GM12878 (cell line): ENCODE data around the gene RHOT1. TPM values are rescaled to one million over a fixed set of nuclear protein-coding genes. Genes with fewer than 3 reads are reported as not detected.
"Not testable (repeated sequence)": the region's sequence is repeated elsewhere in the genome, so short reads cannot be mapped to it uniquely, and the experiment has no call there.

ENCODE experiments used
- ATAC-seq: fragments of 200-7000 bp; cut with Tn5 transposase; 3 replicates; pipeline ENCODE4 v1.9.1; 2020; ENCODE audit warnings: mild to moderate bottlenecking, moderate library complexity
- BruUV-seq: library from RNA; stranded (reverse); fragments of 400-500 nt; replicated peaks from 2 replicates; lab custom pipeline; 2021; lab: Mats Ljungman, UMichigan
- CTCF ChIA-PET: fragments of 300-600 bp; sonication (Branson Sonifier 250); formaldehyde crosslinking; extraction: SDS; loops from one replicate; lab custom pipeline; 2021; ENCODE audit warnings: inconsistent platforms; lab: Yijun Ruan, JAX
- POLR2A ChIA-PET: fragments of 350-600 bp; formaldehyde crosslinking; extraction: SDS; loops from one replicate; lab custom pipeline; 2021; ENCODE audit warnings: inconsistent platforms; lab: Charles Lee
- RAD21 ChIA-PET: fragments of 300-600 bp; sonication (Branson Sonifier 250); formaldehyde crosslinking; loops from one replicate; lab custom pipeline; 2023; ENCODE audit warnings: antibody characterized with exemption; ENCODE audit not compliant: unreplicated experiment; lab: Charles Lee
- SMC1A ChIA-PET: fragments of 300-600 bp; sonication (Branson Sonifier 250); formaldehyde crosslinking; loops from one replicate; lab custom pipeline; 2023; ENCODE audit not compliant: unreplicated experiment, uncharacterized antibody; lab: Charles Lee
- DNase-seq: peaks from one replicate; pipeline ENCODE4 v3.0.0-alpha.2; 2011; ENCODE audit warnings: low read depth, low spot score
- FAIRE-seq: peaks from 3 replicates; lab custom pipeline; 2011; peaks lifted over from hg19 to GRCh38; lab: Jason Lieb, UNC
- H2AFZ ChIP-seq: 2 replicates; pipeline ENCODE4 v1.6.0; 2011; ENCODE audit warnings: low read depth, low read length, control low read depth; ENCODE audit not compliant: control insufficient read depth
- H3K27ac ChIP-seq: 2 replicates; pipeline ENCODE4 v1.5.1; 2011; ENCODE audit warnings: control low read depth; ENCODE audit not compliant: control insufficient read depth, insufficient read depth
- H3K27me3 ChIP-seq, 2 experiments: replicated peaks in 1 of 2; 2 replicates each; pipeline versions ENCODE4 v1.6.0 to v1.6.1; 2011; ENCODE audit warnings: low read length in 1 of 2; ENCODE audit not compliant: control insufficient read depth in 2 of 2, insufficient read depth in 2 of 2
- H3K36me3 ChIP-seq, 2 experiments: 2 replicates each; pipeline ENCODE4 v1.5.1; 2011; ENCODE audit warnings: low read length in 1 of 2; ENCODE audit not compliant: control insufficient read depth in 2 of 2, insufficient read depth in 2 of 2
- H3K4me1 ChIP-seq: 2 replicates; pipeline ENCODE4 v1.6.1; 2011; ENCODE audit warnings: mild to moderate bottlenecking, low read length, moderate library complexity, mixed read lengths; ENCODE audit not compliant: control insufficient read depth, insufficient read depth
- H3K4me2 ChIP-seq: 2 replicates; pipeline ENCODE4 v1.6.0; 2011; ENCODE audit warnings: control low read depth; ENCODE audit not compliant: control insufficient read depth, insufficient read depth
- H3K4me3 ChIP-seq: fragments of 200-600 bp; sonication (generic); 2 replicates; pipeline ENCODE4 v1.5.1; 2016
- H3K79me2 ChIP-seq: 2 replicates; pipeline ENCODE4 v1.6.0; 2011; ENCODE audit warnings: low read length; ENCODE audit not compliant: control insufficient read depth, insufficient read depth
- H3K9ac ChIP-seq: 2 replicates; pipeline ENCODE4 v1.8.0; 2011; ENCODE audit warnings: low read length, control low read depth, mixed read lengths; ENCODE audit not compliant: control insufficient read depth, insufficient read depth
- H3K9me3 ChIP-seq: replicated peaks from 3 replicates; pipeline ENCODE4 v1.5.1; 2011; ENCODE audit warnings: mild to moderate bottlenecking, low read length; ENCODE audit not compliant: control insufficient read depth, insufficient read depth
- H4K20me1 ChIP-seq: 2 replicates; pipeline ENCODE4 v1.6.0; 2011; ENCODE audit not compliant: control insufficient read depth, insufficient read depth
- BHLHE40 ChIP-seq, 2 experiments: fragments of 450-650 bp in 1 of 2; IDR thresholded peaks; 2 replicates each; pipeline ENCODE4 v1.6.1; 2011 to 2017; ENCODE audit warnings: low read depth in 2 of 2, borderline replicate concordance in 1 of 2, improper control_type of control experiment in 1 of 2, low read length in 1 of 2, mild to moderate bottlenecking in 1 of 2
- CHD2 ChIP-seq: IDR thresholded peaks from 2 replicates; pipeline ENCODE4 v1.6.1; 2011; ENCODE audit warnings: low read depth, low read length, improper control_type of control experiment, borderline replicate concordance
- HSF1 ChIP-seq: fragments of 150-350 bp; IDR thresholded peaks from 2 replicates; pipeline ENCODE4 v1.6.1; 2014; ENCODE audit warnings: mild to moderate bottlenecking, low read depth, low read length
- IRF5 ChIP-seq: fragments of 450-650 bp; IDR thresholded peaks from 2 replicates; pipeline ENCODE4 v1.6.1; 2017; ENCODE audit warnings: borderline replicate concordance
- KDM1A ChIP-seq: fragments of 200-600 bp; sonication (generic); IDR thresholded peaks from 2 replicates; pipeline ENCODE4 v1.6.1; 2016; ENCODE audit warnings: borderline replicate concordance
- POLR2AphosphoS5 ChIP-seq: IDR thresholded peaks from 2 replicates; pipeline ENCODE4 v1.6.1; 2011; ENCODE audit warnings: mild to moderate bottlenecking, low read length, inconsistent platforms
- SMAD5 ChIP-seq: IDR thresholded peaks from 2 replicates; pipeline ENCODE4 v1.6.1; 2016; ENCODE audit warnings: antibody characterized with exemption, low read depth
- WGBS: methylation state at CpG from one replicate; pipeline ENCODE4 v1.1.6; 2016; ENCODE audit warnings: low lambda C conversion rate; ENCODE audit not compliant: insufficient replicate concordance, insufficient coverage; ENCODE audit errors: missing lambda C conversion rate; 5-methylcytosine and 5-hydroxymethylcytosine counted together
- in situ Hi-C: fragments of 300-500 bp; cut with MboI; formaldehyde crosslinking; loops from 9 replicates; pipeline ENCODE4 v1.14.3; 2018; ENCODE audit warnings: mixed read lengths
- intact Hi-C: fragments of 100-400 bp; cut with micrococcal nuclease; formaldehyde crosslinking; loops from one replicate; pipeline ENCODE4 v1.14.2; 2022; ENCODE audit not compliant: unreplicated experiment
- polyA plus RNA-seq, 11 experiments: library from polyadenylated mRNA; depleted of rRNA in 4 of 11; unstranded in 6 of 11; stranded (reverse) in 5 of 11; fragments of >200 nt; fragmentation: Nextera tagmentation in 4 of 11; fragmentation: Illumina TruSeq in 1 of 11; extraction: Ambion mirVana in 4 of 11; extraction: Trizol in 1 of 11; gene quantifications; 1 replicate in 1 of 11; 2 replicates in 10 of 11; pipeline versions ENCODE4 v1.2.1 to v1.2.3, GENCODE V29; 2011 to 2016; ENCODE audit warnings: inconsistent platforms in 2 of 11, missing spikeins in 2 of 11, low read depth in 1 of 11
- total RNA-seq, 4 experiments: library from RNA; depleted of rRNA in 3 of 4; stranded (reverse); fragments of >200 nt in 3 of 4; fragmentation: Illumina TruSeq in 1 of 4; extraction: Trizol in 1 of 4; gene quantifications; 2 replicates each; pipeline versions ENCODE4 v1.2.1 to v1.2.3, GENCODE V29; 2013 to 2021

RHOT1 gene
- total and polyA plus RNA-seq, 10 of the 15 experiments (the other 5 are each of a cell fraction or from before 2014, with no cell fraction given) = 13.3 to 68.2 (median 22.8) TPM

DNA sequence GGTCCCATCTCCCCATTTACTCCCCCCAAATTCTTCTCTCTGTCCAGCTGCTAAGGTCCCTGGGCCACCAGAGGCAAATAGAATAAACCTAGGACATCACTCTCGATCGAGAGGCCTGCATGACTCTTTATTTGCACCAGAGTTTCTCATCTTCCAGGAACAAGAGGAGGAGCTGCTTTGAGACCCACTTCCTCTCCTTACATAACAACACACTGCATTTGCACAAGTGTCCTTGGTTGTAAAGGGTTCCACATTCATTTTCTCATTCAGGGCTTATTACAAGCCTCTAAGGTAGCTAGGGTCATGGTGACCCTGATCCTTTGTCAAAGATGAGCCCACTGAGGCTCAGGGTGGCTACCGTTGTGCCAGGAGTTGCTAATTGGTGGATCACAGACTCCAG is 38.1 kb upstream of the RHOT1 start:
- Histone ChIP-seq H3K9me3 (no peaks in the 10 kb centered on the region), H3K36me3 (no peaks in the 10 kb centered on the region), H4K20me1 (no peaks in the 10 kb centered on the region), H3K4me2 (no peak overlapping the region), H3K27ac (no peak overlapping the region), H2AFZ (no peak overlapping the region), H3K4me3 (no peak overlapping the region), H3K27me3 (no peaks in the 10 kb centered on the region), H3K9ac (no peak overlapping the region), H3K4me1 (no peaks in the 10 kb centered on the region), H3K79me2 (no peaks in the 10 kb centered on the region)
- ChIA-PET SMC1A (no interaction called here), CTCF (interaction anchor here (1.9 kb wide), 1 partner anchor 97 kb away, joined by 5 read pairs; the partner anchor contains the start of gene LRRC37B), POLR2A (no interaction called here), RAD21 (no interaction called here)
- intact Hi-C loops = no loop called here
- TF ChIP-seq SMAD5 (no peak), IRF5 (no peak), POLR2AphosphoS5 (no peak), KDM1A (no peak), BHLHE40 (IDR thresholded peaks at IDR 0.05; ENCODE audit: borderline replicate concordance in 1 of 2, low read depth in 2 of 2, low read length in 1 of 2) (no peak), HSF1 (no peak), CHD2 (no peak)
- BruUV-seq = no TSS peak
- in situ Hi-C loops = no loop called here
- ATAC-seq = no peak
- 33% methylated on average over 3 of the region's 3 CpGs for WGBS
- no peak for DNase-seq
- no peak for FAIRE-seq

- H3K79me2 ChIP-seq, H3K4me1 ChIP-seq, H3K36me3 ChIP-seq, ATAC-seq, in situ Hi-C loops, BruUV-seq, intact Hi-C loops, H3K27ac ChIP-seq, H3K9me3 ChIP-seq, POLR2A ChIA-PET, H3K27me3 ChIP-seq, DNase-seq, H3K4me3 ChIP-seq, RAD21 ChIA-PET, H4K20me1 ChIP-seq: not testable (repeated sequence)
- CTCF ChIA-PET = interaction anchor here (1.5 kb wide), 1 partner anchor 33 kb away, joined by 3 read pairs; no protein-coding TSS in a partner anchor
- H3K4me2 ChIP-seq = peak overlapping the region; percentile 64
- WGBS = 48% methylated on average over 7 of the region's 7 CpGs
- 0 out of 2 replicates have a peak overlapping the region, but pooled peaks have one; percentile 4 for H3K9ac ChIP-seq
- FAIRE-seq = peak; percentile 35
- SMC1A ChIA-PET = interaction anchor here (1.2 kb wide), 1 partner anchor 19 kb away, joined by 3 read pairs; no protein-coding TSS in a partner anchor
- H2AFZ ChIP-seq = peak overlapping the region; percentile 81
Observed at GRCh38 chr17:32106471-32106981, 35.8 kb upstream of the RHOT1 start.
